Kidney (tissue), 14 donors: ENCODE data around the gene CNTN4. TPM values are rescaled to one million over a fixed set of nuclear protein-coding genes. Genes with fewer than 3 reads are reported as not detected.

Source experiments
- DNase-seq, 5 donors: peaks; one replicate each; pipeline ENCODE4 v3.0.0-alpha.2; 2013 to 2020
- FAIRE-seq: peaks from 2 replicates; lab custom pipeline; 2012; peaks lifted over from hg19 to GRCh38; lab: Jason Lieb, UNC
- H3K27ac ChIP-seq, 2 donors: one replicate each; pipeline ENCODE4 v1.7.0; 2013; ENCODE audit warnings: low read depth in 2 of 2, low read length in 2 of 2, inconsistent platforms in 1 of 2
- H3K27me3 ChIP-seq: one replicate; pipeline ENCODE4 v1.7.1; 2013; ENCODE audit warnings: low read length, inconsistent platforms; ENCODE audit not compliant: control insufficient read depth, insufficient read depth
- H3K36me3 ChIP-seq, 3 donors: one replicate each; pipeline versions ENCODE4 v1.7.0 to v1.7.1; 2013; ENCODE audit warnings: low read length in 3 of 3, control low read depth in 1 of 3, inconsistent platforms in 1 of 3; ENCODE audit not compliant: insufficient read depth in 3 of 3, control insufficient read depth in 2 of 3
- H3K4me1 ChIP-seq, 3 donors: one replicate each; pipeline versions ENCODE4 v1.7.0 to v1.7.1; 2013; ENCODE audit warnings: low read length in 3 of 3, inconsistent platforms in 1 of 3, low read depth in 1 of 3; ENCODE audit not compliant: control insufficient read depth in 2 of 3, insufficient read depth in 2 of 3
- H3K4me3 ChIP-seq, 3 donors: one replicate each; pipeline versions ENCODE4 v1.7.0 to v1.8.1; 2013; ENCODE audit warnings: low read length in 3 of 3, control low read depth in 1 of 3, inconsistent platforms in 1 of 3
- H3K9ac ChIP-seq, 3 donors: one replicate each; pipeline versions ENCODE4 v1.7.0 to v1.7.1; 2013; ENCODE audit warnings: low read length in 3 of 3, control low read depth in 1 of 3, inconsistent platforms in 1 of 3
- H3K9me3 ChIP-seq, 3 donors: one replicate each; pipeline versions ENCODE4 v1.7.0 to v1.7.1; 2013; ENCODE audit warnings: low read length in 3 of 3, control low read depth in 1 of 3, inconsistent platforms in 1 of 3; ENCODE audit not compliant: control insufficient read depth in 2 of 3, insufficient read depth in 1 of 3
- intact Hi-C: fragments of 100-400 bp; cut with DNase I; formaldehyde crosslinking; loops from one replicate; pipeline ENCODE4 v1.11.1; 2022
- polyA plus RNA-seq: library from polyadenylated mRNA; stranded (reverse); fragments of 350-450 nt; fragmentation: Illumina TruSeq; extraction: RNeasy Lipid Tissue Mini Kit (QIAGEN cat#74804); gene quantifications from one replicate; pipeline ENCODE4 v1.2.3, GENCODE V29; 2014; ENCODE audit warnings: low read depth, low replicate concordance; ENCODE audit not compliant: insufficient read depth
- total RNA-seq: library from RNA; stranded (reverse); fragmentation: NEBNext Ultra II Directional; extraction: Animal tissue kit (Norgen Biotek cat#: 25700); gene quantifications from one replicate; pipeline ENCODE4 v1.2.1, GENCODE V29; 2021
- TF ChIP-seq, protein P1 (sequence below): IDR thresholded peaks from 3 replicates; pipeline ENCODE4 v1.5.1; 2012; ENCODE audit warnings: mild to moderate bottlenecking, moderate library complexity, borderline replicate concordance; ENCODE audit not compliant: insufficient read depth; ENCODE audit errors: extremely low read depth
- donor health status: control.
- donor health status: control.
- donor health status: control.
- donor health status: control.
- donor health status: control.
- donor health status: DM: yes; HTN: yes; CAD: no.
- donor health status: Normal renal cell carcinoma (clear cell type).

The CNTN4 gene
- total and polyA plus RNA-seq, 2 donors from 2014 or later, result 2.2 to 13.4 TPM

DNA sequence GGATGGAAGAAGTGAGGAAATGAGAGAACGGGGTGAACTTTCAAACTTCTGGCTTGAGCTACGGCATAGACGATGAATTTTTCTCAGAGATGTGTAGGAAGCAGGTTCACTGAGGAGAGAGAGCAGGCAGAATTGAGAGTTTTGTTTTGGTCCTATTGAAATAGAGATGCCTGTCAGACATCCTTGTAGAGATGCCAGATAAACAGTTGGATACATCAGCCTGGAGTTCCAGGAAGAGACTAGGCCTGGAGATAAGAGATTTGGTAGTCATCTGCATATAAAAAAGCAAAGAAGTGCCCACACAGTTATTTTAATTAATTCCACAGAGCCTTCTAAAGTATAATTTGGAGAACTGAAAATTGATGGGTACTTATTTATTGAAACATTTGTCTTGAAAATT, 515.9 kb downstream of the CNTN4 start:
- Histone ChIP-seq H3K4me3 (no peak overlapping the region), H3K9ac (no peak overlapping the region), H3K9me3 (no peaks in the 10 kb centered on the region), H3K27me3 (no peaks in the 10 kb centered on the region), H3K27ac (no peak overlapping the region), H3K4me1 (no peaks in the 10 kb centered on the region), H3K36me3 (no peaks in the 10 kb centered on the region)
- intact Hi-C loops, result no loop called here
- FAIRE-seq, result no peak
- TF ChIP-seq, protein P1, sequence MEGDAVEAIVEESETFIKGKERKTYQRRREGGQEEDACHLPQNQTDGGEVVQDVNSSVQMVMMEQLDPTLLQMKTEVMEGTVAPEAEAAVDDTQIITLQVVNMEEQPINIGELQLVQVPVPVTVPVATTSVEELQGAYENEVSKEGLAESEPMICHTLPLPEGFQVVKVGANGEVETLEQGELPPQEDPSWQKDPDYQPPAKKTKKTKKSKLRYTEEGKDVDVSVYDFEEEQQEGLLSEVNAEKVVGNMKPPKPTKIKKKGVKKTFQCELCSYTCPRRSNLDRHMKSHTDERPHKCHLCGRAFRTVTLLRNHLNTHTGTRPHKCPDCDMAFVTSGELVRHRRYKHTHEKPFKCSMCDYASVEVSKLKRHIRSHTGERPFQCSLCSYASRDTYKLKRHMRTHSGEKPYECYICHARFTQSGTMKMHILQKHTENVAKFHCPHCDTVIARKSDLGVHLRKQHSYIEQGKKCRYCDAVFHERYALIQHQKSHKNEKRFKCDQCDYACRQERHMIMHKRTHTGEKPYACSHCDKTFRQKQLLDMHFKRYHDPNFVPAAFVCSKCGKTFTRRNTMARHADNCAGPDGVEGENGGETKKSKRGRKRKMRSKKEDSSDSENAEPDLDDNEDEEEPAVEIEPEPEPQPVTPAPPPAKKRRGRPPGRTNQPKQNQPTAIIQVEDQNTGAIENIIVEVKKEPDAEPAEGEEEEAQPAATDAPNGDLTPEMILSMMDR, result no peak
- no peak for DNase-seq

DNA sequence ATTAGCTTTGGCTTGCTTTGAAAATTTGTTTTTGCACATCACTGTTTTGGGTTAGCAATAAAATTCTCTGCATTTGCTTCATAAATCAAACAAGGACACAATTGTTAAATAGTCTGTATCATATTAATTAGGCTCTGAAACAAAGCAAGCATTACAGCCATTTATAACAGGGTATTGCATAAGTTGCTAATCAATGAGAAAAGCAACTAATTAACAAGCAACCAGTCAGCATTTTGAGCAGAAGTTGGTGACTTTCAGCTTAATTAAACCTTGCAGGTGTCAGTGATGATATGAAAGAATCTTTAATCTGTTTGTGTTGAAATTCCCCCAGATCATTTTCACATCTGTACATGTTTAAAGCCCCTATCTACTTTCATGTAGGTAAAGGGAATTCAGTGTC, 516.4 kb downstream of the CNTN4 start:
- H3K4me1 ChIP-seq, result no peaks in the 10 kb centered on the region
- TF ChIP-seq, protein P1, result no peak
- no peaks in the 10 kb centered on the region for H3K9me3 ChIP-seq
- H3K9ac ChIP-seq, result no peak overlapping the region
- no peak overlapping the region for H3K4me3 ChIP-seq
- FAIRE-seq (no peak), DNase-seq (no peak)
- H3K27me3 ChIP-seq, result no peaks in the 10 kb centered on the region
- H3K27ac ChIP-seq, result no peak overlapping the region
- intact Hi-C loops, result no loop called here
- H3K36me3 ChIP-seq, result no peaks in the 10 kb centered on the region

DNA sequence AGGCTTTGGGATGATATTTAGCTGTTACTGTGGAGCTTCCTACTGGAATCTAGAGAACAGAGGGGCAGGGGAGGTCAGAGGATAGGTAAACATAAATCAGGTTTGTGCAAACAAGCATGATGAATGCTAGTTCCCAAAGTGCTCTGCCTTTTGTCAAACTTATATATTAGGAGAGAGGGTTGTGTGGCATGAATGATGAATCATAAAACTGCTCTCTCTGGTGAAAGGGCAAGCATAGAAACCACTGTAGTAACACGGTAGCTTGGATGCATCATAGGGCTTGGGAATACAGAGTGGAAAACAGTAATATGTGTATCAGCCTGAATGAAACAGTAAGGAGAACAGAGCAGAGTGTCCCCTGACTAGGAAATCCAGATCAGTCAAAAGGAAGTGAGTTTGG, 524.8 kb downstream of the CNTN4 start:
- H3K27me3 ChIP-seq, result no peaks in the 10 kb centered on the region
- no peaks in the 10 kb centered on the region for H3K9me3 ChIP-seq
- no peaks in the 10 kb centered on the region for H3K4me1 ChIP-seq
- peak in 2 of 5 donors; percentile 14 to 37 for DNase-seq
- H3K9ac ChIP-seq, result no peak overlapping the region
- H3K27ac ChIP-seq, result no peak overlapping the region
- intact Hi-C loops, result no loop called here
- TF ChIP-seq, protein P1, result no peak
- no peaks in the 10 kb centered on the region for H3K36me3 ChIP-seq
- no peak for FAIRE-seq
- no peak overlapping the region for H3K4me3 ChIP-seq

DNA sequence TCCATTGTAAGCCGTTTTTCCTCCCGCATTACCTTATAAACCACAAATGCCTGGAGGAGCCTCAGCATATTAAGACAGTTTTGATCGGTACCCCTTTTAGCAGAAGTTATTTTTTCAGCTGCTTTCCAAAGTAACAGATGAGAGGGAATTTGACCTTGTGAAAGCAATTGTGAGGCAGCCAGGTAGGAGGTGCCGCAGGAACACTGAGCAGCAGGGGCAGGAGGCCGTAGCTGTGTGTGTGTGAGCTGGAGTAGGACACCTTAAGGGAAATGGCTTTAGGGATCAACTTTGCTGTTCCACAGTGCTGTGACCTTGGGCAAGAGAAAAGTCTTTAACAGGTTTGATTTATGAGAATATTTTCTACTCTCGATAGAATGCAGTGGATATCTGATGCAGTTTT, 529.5 kb downstream of the CNTN4 start:
- H3K9me3 ChIP-seq, result no peaks in the 10 kb centered on the region
- H3K27ac ChIP-seq, result no peak overlapping the region
- no peak for DNase-seq
- H3K4me1 ChIP-seq, result no peaks in the 10 kb centered on the region
- TF ChIP-seq, protein P1, result no peak
- no peak overlapping the region for H3K9ac ChIP-seq
- intact Hi-C loops, result no loop called here
- H3K4me3 ChIP-seq, result no peak overlapping the region
- no peak for FAIRE-seq
- no peaks in the 10 kb centered on the region for H3K27me3 ChIP-seq
- H3K36me3 ChIP-seq, result no peaks in the 10 kb centered on the region
